Spleen (tissue), 7 donors: ENCODE measurements around the gene HDAC4.

Source experiments
- CTCF ChIP-seq, 11 experiments: fragments of 200-600 bp in 7 of 11; fragments of 450-650 bp in 4 of 11; sonication (generic) in 4 of 11; IDR thresholded peaks in 8 of 11; conservative IDR thresholded peaks in 3 of 11; 1 replicate in 7 of 11; 2 replicates in 4 of 11; pipeline versions ENCODE4 v1.4.0 to v1.8.0; 2016 to 2021; ENCODE audit warnings: antibody characterized with exemption in 11 of 11, inconsistent platforms in 4 of 11, mild to moderate bottlenecking in 1 of 11
- POLR2A ChIP-seq, 3 donors: fragments of 450-650 bp; IDR thresholded peaks; one replicate each; pipeline ENCODE4 v1.5.1; 2017; ENCODE audit warnings: antibody characterized with exemption in 3 of 3, mild to moderate bottlenecking in 1 of 3
- POLR2AphosphoS5 ChIP-seq, 3 donors: sonication (generic); formaldehyde crosslinking; IDR thresholded peaks; one replicate each; pipeline ENCODE4 v1.5.1; 2017; ENCODE audit warnings: antibody characterized with exemption in 3 of 3
- donor health status: DM: no; HTN: no; CAD: no; lungs with moderate emphysema.
- donor health status: DM: no; HTN: no; CAD: no.
- donor health status: DM: no; HTN: no; CAD: no.

GRCh38 chr2:239264492-239264837 lies 136.4 kb downstream of the HDAC4 start:
- TF ChIP-seq CTCF (IDR thresholded peaks at IDR 0.05 in 8 of 11, conservative IDR thresholded peaks at IDR 0.05 in 3 of 11) (no peak), POLR2A (IDR thresholded peaks at IDR 0.05) (no peak), POLR2AphosphoS5 (IDR thresholded peaks at IDR 0.05) (no peak)
